CD4-positive, alpha-beta memory T cell (primary cell): Measurements from ENCODE around the gene SH3BP5L. TPM values are rescaled to one million over a fixed set of nuclear protein-coding genes. Genes with fewer than 3 reads are reported as not detected.

Experiments used
- CTCF ChIA-PET: fragments of 350-600 bp; sonication (Branson Sonifier 250); formaldehyde crosslinking; loops from one replicate; lab custom pipeline; 2021; ENCODE audit warnings: inconsistent platforms; ENCODE audit not compliant: partially characterized antibody; lab: Charles Lee
- POLR2A ChIA-PET: fragments of 350-600 bp; sonication (Branson Sonifier 250); formaldehyde crosslinking; loops from one replicate; lab custom pipeline; 2021; ENCODE audit not compliant: partially characterized antibody; lab: Charles Lee
- DNase-seq, 5 donors: peaks; one replicate each; pipeline versions ENCODE4 v3.0.0 to v3.0.0-alpha.2; 2020 to 2022; ENCODE audit warnings: mixed read lengths in 1 of 5
- H3K27ac ChIP-seq: one replicate; pipeline ENCODE4 v1.7.0; 2013; ENCODE audit warnings: low read depth, low read length
- H3K27me3 ChIP-seq: 2 replicates; pipeline ENCODE4 v1.7.0; 2013; ENCODE audit warnings: mild to moderate bottlenecking, low read length, moderate library complexity; ENCODE audit not compliant: insufficient read depth
- H3K36me3 ChIP-seq: 2 replicates; pipeline ENCODE4 v1.7.0; 2013; ENCODE audit warnings: mild to moderate bottlenecking, low read length, moderate library complexity; ENCODE audit not compliant: insufficient read depth
- H3K4me1 ChIP-seq: 2 replicates; pipeline ENCODE4 v1.7.0; 2013; ENCODE audit warnings: mild to moderate bottlenecking, low read length, moderate library complexity; ENCODE audit not compliant: insufficient read depth
- H3K4me3 ChIP-seq, 2 donors: one replicate each; pipeline ENCODE4 v1.7.0; 2013; ENCODE audit warnings: low read length in 2 of 2, mild to moderate bottlenecking in 1 of 2
- H3K9me3 ChIP-seq, 2 donors: one replicate each; pipeline ENCODE4 v1.7.0; 2013; ENCODE audit warnings: low read length in 2 of 2, control low read depth in 1 of 2; ENCODE audit not compliant: control insufficient read depth in 1 of 2
- H3K27ac Mint-ChIP-seq, 7 donors: one replicate each; pipeline ENCODE4 v1.8.0; 2020 to 2021; ENCODE audit warnings: mixed read lengths in 7 of 7, mild to moderate bottlenecking in 6 of 7, inconsistent platforms in 3 of 7, moderate library complexity in 3 of 7
- H3K27me3 Mint-ChIP-seq, 2 donors: one replicate each; pipeline ENCODE4 v1.8.0; 2020 to 2021; ENCODE audit warnings: mixed read lengths in 2 of 2
- H3K36me3 Mint-ChIP-seq, 2 donors: one replicate each; pipeline ENCODE4 v1.8.0; 2020 to 2021; ENCODE audit warnings: mixed read lengths in 2 of 2, inconsistent platforms in 1 of 2, mild to moderate bottlenecking in 1 of 2
- H3K4me1 Mint-ChIP-seq, 4 donors: one replicate each; pipeline ENCODE4 v1.8.0; 2020 to 2021; ENCODE audit warnings: mixed read lengths in 4 of 4, mild to moderate bottlenecking in 1 of 4
- H3K4me3 Mint-ChIP-seq, 8 donors: one replicate each; pipeline ENCODE4 v1.8.0; 2020 to 2021; ENCODE audit warnings: mixed read lengths in 8 of 8, mild to moderate bottlenecking in 7 of 8, moderate library complexity in 6 of 8, inconsistent platforms in 3 of 8
- H3K9me3 Mint-ChIP-seq, 8 donors: one replicate each; pipeline ENCODE4 v1.8.0; 2020 to 2021; ENCODE audit warnings: mixed read lengths in 8 of 8, mild to moderate bottlenecking in 5 of 8, inconsistent platforms in 3 of 8, moderate library complexity in 1 of 8
- intact Hi-C: fragments of 100-400 bp; cut with micrococcal nuclease; formaldehyde crosslinking; loops from one replicate; pipeline ENCODE4 v1.15.1; 2023
- microRNA-seq: library from miRNA; unstranded; fragments of <30 nt; microRNA quantifications from one replicate; pipeline ENCODE4 v1.2.0, GENCODE V29; 2021; ENCODE audit warnings: borderline replicate concordance, borderline number of aligned reads, borderline microRNAs expressed, mixed read lengths
- polyA plus RNA-seq, 2 donors: library from polyadenylated mRNA; unstranded; fragments of 300-500 nt; fragmentation: Illumina TruSeq; gene quantifications; one replicate each; pipeline ENCODE4 v1.2.3, GENCODE V29; 2021
- total RNA-seq, 2 experiments: library from RNA; stranded (reverse); gene quantifications; one replicate each; pipeline ENCODE4 v1.2.3, GENCODE V29; 2021

SH3BP5L gene
- total and polyA plus RNA-seq, 4 experiments from 2014 or later, result 0.77 to 43.4 (median 22.7) TPM

GRCh38 chr1:248778906-248779305 lies 46.8 kb downstream of the SH3BP5L start:
- DNase-seq, result no peak
- no peaks in the 10 kb centered on the region for H3K9me3 ChIP-seq
- H3K27me3 ChIP-seq, result no peaks in the 10 kb centered on the region
- Mint-ChIP-seq H3K4me3 (no peak overlapping the region), H3K27ac (no peak overlapping the region), H3K27me3 (peaks cover 5 to 18% of the 10 kb centered on the region in 2 donors), H3K4me1 (no peaks in the 10 kb centered on the region), H3K36me3 (peaks cover 2 to 10% of the 10 kb centered on the region in 2 donors), H3K9me3 (peaks cover 3 to 52% (median 28%) of the 10 kb centered on the region in 8 donors)
- ChIA-PET POLR2A (no interaction called here), CTCF (no interaction called here)
- intact Hi-C loops, result no loop called here
- H3K4me3 ChIP-seq, result no peak overlapping the region
- no peaks in the 10 kb centered on the region for H3K36me3 ChIP-seq
- H3K27ac ChIP-seq, result no peak overlapping the region
- no peaks in the 10 kb centered on the region for H3K4me1 ChIP-seq

DNA sequence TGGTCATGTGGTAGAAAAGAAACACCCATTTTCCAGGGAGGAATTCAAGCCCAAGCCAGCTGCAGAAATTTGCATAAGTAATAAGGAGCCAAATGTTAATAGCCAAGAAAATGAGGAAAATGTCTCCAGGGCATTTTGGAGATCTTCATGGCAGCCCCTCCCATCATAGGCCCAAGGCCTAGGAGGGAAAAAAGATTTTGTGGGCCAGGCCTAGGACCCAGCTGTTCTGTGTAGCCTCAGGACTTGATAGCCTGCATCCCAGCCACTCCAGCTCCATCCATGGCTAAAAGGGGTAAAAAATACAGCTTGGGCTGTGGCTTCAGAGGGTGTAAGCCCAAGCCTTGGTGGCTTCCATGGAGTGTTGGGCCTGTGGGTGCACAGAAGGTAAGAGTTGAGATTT lies 48.7 kb downstream of the SH3BP5L start:
- no peaks in the 10 kb centered on the region for H3K4me1 ChIP-seq
- POLR2A ChIA-PET, result no interaction called here
- no peaks in the 10 kb centered on the region for H3K27me3 ChIP-seq
- Mint-ChIP-seq H3K36me3 (peaks cover 2 to 10% of the 10 kb centered on the region in 2 donors), H3K4me3 (no peak overlapping the region), H3K9me3 (peaks cover 3 to 52% (median 28%) of the 10 kb centered on the region in 8 donors), H3K27ac (no peak overlapping the region), H3K4me1 (no peaks in the 10 kb centered on the region), H3K27me3 (peaks cover 5 to 16% of the 10 kb centered on the region in 2 donors)
- H3K36me3 ChIP-seq, result no peaks in the 10 kb centered on the region
- CTCF ChIA-PET, result no interaction called here
- H3K9me3 ChIP-seq, result no peaks in the 10 kb centered on the region
- intact Hi-C loops, result no loop called here
- DNase-seq, result no peak
- no peak overlapping the region for H3K27ac ChIP-seq
- H3K4me3 ChIP-seq, result no peak overlapping the region

GRCh38 chr1:248775441-248775840 lies 50.3 kb downstream of the SH3BP5L start:
- CTCF ChIA-PET, result no interaction called here
- Mint-ChIP-seq H3K9me3 (peaks cover 0 to 38% (median 18%) of the 10 kb centered on the region in 8 donors), H3K36me3 (peaks cover 2 to 10% of the 10 kb centered on the region in 2 donors), H3K27me3 (peaks cover 8 to 20% of the 10 kb centered on the region in 2 donors), H3K4me1 (no peaks in the 10 kb centered on the region), H3K4me3 (no peak overlapping the region), H3K27ac (no peak overlapping the region)
- Histone ChIP-seq H3K4me3 (no peak overlapping the region), H3K36me3 (no peaks in the 10 kb centered on the region), H3K27ac (no peak overlapping the region), H3K9me3 (no peaks in the 10 kb centered on the region), H3K27me3 (no peaks in the 10 kb centered on the region), H3K4me1 (no peaks in the 10 kb centered on the region)
- no peak for DNase-seq
- intact Hi-C loops, result no loop called here
- POLR2A ChIA-PET, result no interaction called here

Small RNA genes within 50 kb of the gene (microRNA-seq; reads per million reads assigned to microRNA genes)
- not detected for gene MIR3124

Other genes starting within 250 kb of the SH3BP5L start
- gene OR2T10, start 228.2 kb downstream of the SH3BP5L start, total RNA-seq, result not detected
- not detected for gene OR2T10, start 228.2 kb downstream of the SH3BP5L start, polyA plus RNA-seq
- not detected for gene OR2T11, start 190.8 kb downstream of the SH3BP5L start, total RNA-seq
- not detected for gene OR2T11, start 190.8 kb downstream of the SH3BP5L start, polyA plus RNA-seq
- not detected for gene OR2T35, start 180.6 kb downstream of the SH3BP5L start, total RNA-seq
- not detected for gene OR2T35, start 180.6 kb downstream of the SH3BP5L start, polyA plus RNA-seq
- not detected for gene OR2T27, start 170.4 kb downstream of the SH3BP5L start, total RNA-seq
- gene OR2T27, start 170.4 kb downstream of the SH3BP5L start, polyA plus RNA-seq, result not detected
- not detected for gene OR14I1, start 123.1 kb downstream of the SH3BP5L start, total RNA-seq
- not detected for gene OR14I1, start 123.1 kb downstream of the SH3BP5L start, polyA plus RNA-seq
- gene LYPD8, start 70.2 kb downstream of the SH3BP5L start, total RNA-seq, result not detected
- gene LYPD8, start 70.2 kb downstream of the SH3BP5L start, polyA plus RNA-seq, result not detected
- gene ZNF672, start 12.3 kb upstream of the SH3BP5L start, total RNA-seq, result 10 to 100 TPM; 39.7 to 42.8 TPM
- gene ZNF672, start 12.3 kb upstream of the SH3BP5L start, polyA plus RNA-seq, result 10 to 100 TPM; 12.4 to 29.2 TPM
- 10 to 100 TPM; 70.8 to 74.8 TPM for gene ZNF692, start 33.2 kb upstream of the SH3BP5L start, total RNA-seq
- gene ZNF692, start 33.2 kb upstream of the SH3BP5L start, polyA plus RNA-seq, result 10 to 100 TPM; 10.9 to 13.0 TPM
- gene PGBD2, start 80.3 kb upstream of the SH3BP5L start, total RNA-seq, result 10 to 100 TPM; 18.3 to 19.6 TPM
- gene PGBD2, start 80.3 kb upstream of the SH3BP5L start, polyA plus RNA-seq, result 10 to 100 TPM in 1 of 2 donors, 1 to 10 TPM in 1; 7.3 to 10.9 TPM